ENCODE data around the gene KCNJ11.

DNA sequence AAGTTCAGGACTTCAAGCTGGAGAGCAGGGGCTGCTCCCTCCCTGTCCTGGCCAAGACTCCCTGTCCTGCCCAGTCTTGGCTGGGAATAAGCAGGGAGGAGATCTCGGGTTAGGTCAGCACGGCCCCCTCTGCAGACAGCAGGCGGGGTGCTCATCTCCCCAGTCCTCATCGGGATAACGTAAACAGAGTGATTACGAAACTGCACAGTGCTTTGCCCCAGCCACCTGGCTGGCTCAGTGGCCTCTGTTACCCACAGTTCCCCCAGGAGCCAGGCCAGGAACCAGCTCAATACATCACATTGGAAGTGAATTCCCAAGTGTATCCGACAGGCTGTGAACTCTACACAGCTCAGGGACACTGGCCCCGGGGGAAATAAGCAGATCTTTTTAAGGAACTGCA, 42.7 kb upstream of the KCNJ11 start:
- TF ChIP-seq, protein P1, sequence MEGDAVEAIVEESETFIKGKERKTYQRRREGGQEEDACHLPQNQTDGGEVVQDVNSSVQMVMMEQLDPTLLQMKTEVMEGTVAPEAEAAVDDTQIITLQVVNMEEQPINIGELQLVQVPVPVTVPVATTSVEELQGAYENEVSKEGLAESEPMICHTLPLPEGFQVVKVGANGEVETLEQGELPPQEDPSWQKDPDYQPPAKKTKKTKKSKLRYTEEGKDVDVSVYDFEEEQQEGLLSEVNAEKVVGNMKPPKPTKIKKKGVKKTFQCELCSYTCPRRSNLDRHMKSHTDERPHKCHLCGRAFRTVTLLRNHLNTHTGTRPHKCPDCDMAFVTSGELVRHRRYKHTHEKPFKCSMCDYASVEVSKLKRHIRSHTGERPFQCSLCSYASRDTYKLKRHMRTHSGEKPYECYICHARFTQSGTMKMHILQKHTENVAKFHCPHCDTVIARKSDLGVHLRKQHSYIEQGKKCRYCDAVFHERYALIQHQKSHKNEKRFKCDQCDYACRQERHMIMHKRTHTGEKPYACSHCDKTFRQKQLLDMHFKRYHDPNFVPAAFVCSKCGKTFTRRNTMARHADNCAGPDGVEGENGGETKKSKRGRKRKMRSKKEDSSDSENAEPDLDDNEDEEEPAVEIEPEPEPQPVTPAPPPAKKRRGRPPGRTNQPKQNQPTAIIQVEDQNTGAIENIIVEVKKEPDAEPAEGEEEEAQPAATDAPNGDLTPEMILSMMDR (conservative IDR thresholded peaks at IDR 0.05) = no peak
- TF ChIP-seq ZFX (IDR thresholded peaks at IDR 0.05) = no peak

All from C4-2B (cell line).